ENCODE measurements around the gene BAG3. TPM values are rescaled to one million over a fixed set of nuclear protein-coding genes. Genes with fewer than 3 reads are reported as not detected.

BAG3 gene
- total RNA-seq (2021) (62.7 and 75.7 TPM in 2 replicates), Bru-seq, nascent RNA (percentile 84 among the genes with signal in this experiment), BruChase-seq, experiment 1, labeled RNA remaining after a 2-hour chase (percentile 82 among the genes with signal in this experiment), BruChase-seq, experiment 2, labeled RNA remaining after a 6-hour chase (percentile 75 among the genes with signal in this experiment)
- long read RNA-seq, transcript BAG3-201 (4 exons, 2,571 nt): major isoform, 84 of 158 reads
- long read RNA-seq, partial matches to known transcripts: 49 of 158 reads
- long read RNA-seq, other reads (novel, unspliced or antisense): 25 of 158 reads

- Histone ChIP-seq H3K4me2 (peak within 1 kb of the TSS; percentile 95), H3K9me2 (ENCODE audit: insufficient read depth) (no peaks in the 10 kb centered on the region), H2AFZ (peak within 1 kb of the TSS; percentile 80), H3K27ac (peak within 1 kb of the TSS; percentile 75), H3K36me3 (ENCODE audit: low read depth) (no peaks in the 10 kb centered on the region), H3K27me3 (ENCODE audit: insufficient read depth, low read depth) (no peaks in the 10 kb centered on the region), H3K9me3 (ENCODE audit: insufficient read depth, low read depth) (no peaks in the 10 kb centered on the region), H3K79me2 (ENCODE audit: low read depth) (peaks cover 45% of the 10 kb centered on the region), H3K4me3 (peak within 1 kb of the TSS; percentile 87), H4K20me1 (ENCODE audit: insufficient read depth) (peaks cover 7% of the 10 kb centered on the region; the same call in 1 of the 2 replicates), H3F3A (ENCODE audit: insufficient read depth, low read depth) (peaks cover 11% of the 10 kb centered on the region), H3K4me1 (replicated peaks; ENCODE audit: insufficient read depth) (peaks cover 32% of the 10 kb centered on the region)
- ChIA-PET POLR2A (ENCODE audit: unreplicated experiment) (interaction anchor here (0.5 to 1.0 kb wide), 6 partner anchors 13 to 327 kb away, joined by 3 to 10 read pairs (median 6); no protein-coding TSS in a partner anchor), CTCF (interaction anchor here (0.5 to 0.6 kb wide), 3 partner anchors 24 to 61 kb away, joined by 3 to 5 read pairs (median 3); partner anchors contain the start of gene TIAL1)
- no peak for TF ChIP-seq EZH2 (IDR thresholded peaks at IDR 0.05; ENCODE audit: low read depth)
- TF ChIP-seq CTCF (conservative IDR thresholded peaks at IDR 0.05): no peak
- BruUV-seq (replicated peaks): TSS peak; percentile 77
- intact Hi-C loops (cut with micrococcal nuclease; ENCODE audit: unreplicated experiment): loop anchor here (10.0 kb wide), 1 partner anchor 446 kb away; the partner anchor contains the start of gene GRK5
- peak; percentile 73 to 78 for DNase-seq
Observed at GRCh38 chr10:119650692-119651513, at the start of gene BAG3. Gene BAG3, plus strand, starts transcription at chr10:119651380. Its CDS starts 296 bp downstream, at chr10:119651676.

- DNase-seq: peak in 1 of 2 experiments; percentile 16
- H3F3A ChIP-seq (ENCODE audit: insufficient read depth, low read depth): no peaks in the 10 kb centered on the region
- no peak overlapping the region for H3K27ac ChIP-seq
- peak; percentile 40; the same call in 1 of the 2 replicates for TF ChIP-seq CTCF (conservative IDR thresholded peaks at IDR 0.05)
- no peak for TF ChIP-seq EZH2 (IDR thresholded peaks at IDR 0.05; ENCODE audit: low read depth)
- ChIA-PET POLR2A (ENCODE audit: unreplicated experiment) (no interaction called here), CTCF (interaction anchor here (0.6 to 0.7 kb wide), 5 partner anchors 9 to 692 kb away, joined by 3 to 11 read pairs (median 3); no protein-coding TSS in a partner anchor)
- H3K9me2 ChIP-seq (ENCODE audit: insufficient read depth): no peaks in the 10 kb centered on the region
- intact Hi-C loops (cut with micrococcal nuclease; ENCODE audit: unreplicated experiment): no loop called here
- H2AFZ ChIP-seq: no peak overlapping the region
- no peaks in the 10 kb centered on the region for H3K36me3 ChIP-seq (ENCODE audit: low read depth)
- H3K4me2 ChIP-seq: no peak overlapping the region
- H3K4me3 ChIP-seq: no peak overlapping the region
- no peaks in the 10 kb centered on the region for H4K20me1 ChIP-seq (ENCODE audit: insufficient read depth)
- H3K4me1 ChIP-seq (replicated peaks; ENCODE audit: insufficient read depth): no peaks in the 10 kb centered on the region; the same call in 1 of the 2 replicates
- no peaks in the 10 kb centered on the region for H3K27me3 ChIP-seq (ENCODE audit: insufficient read depth, low read depth)
- no peaks in the 10 kb centered on the region for H3K79me2 ChIP-seq (ENCODE audit: low read depth)
- H3K9me3 ChIP-seq (ENCODE audit: insufficient read depth, low read depth): no peaks in the 10 kb centered on the region
- no TSS peak for BruUV-seq (replicated peaks)
Observed at GRCh38 chr10:119602241-119603095, 48.7 kb upstream of the BAG3 start.

GRCh38 chr10:119604468-119604867 is 46.7 kb upstream of the BAG3 start:
- no TSS peak for BruUV-seq (replicated peaks)
- intact Hi-C loops (cut with micrococcal nuclease; ENCODE audit: unreplicated experiment): no loop called here

More at GRCh38 chr10:119604468-119604867, 46.7 kb upstream of the BAG3 start:
- Histone ChIP-seq H2AFZ (no peak overlapping the region), H3K79me2 (ENCODE audit: low read depth) (no peaks in the 10 kb centered on the region), H3K4me1 (replicated peaks; ENCODE audit: insufficient read depth) (no peaks in the 10 kb centered on the region), H4K20me1 (ENCODE audit: insufficient read depth) (no peaks in the 10 kb centered on the region), H3F3A (ENCODE audit: insufficient read depth, low read depth) (no peaks in the 10 kb centered on the region), H3K4me2 (no peak overlapping the region), H3K27me3 (ENCODE audit: insufficient read depth, low read depth) (no peaks in the 10 kb centered on the region), H3K4me3 (no peak overlapping the region), H3K36me3 (ENCODE audit: low read depth) (no peaks in the 10 kb centered on the region), H3K9me3 (ENCODE audit: insufficient read depth, low read depth) (no peaks in the 10 kb centered on the region), H3K27ac (no peak overlapping the region), H3K9me2 (ENCODE audit: insufficient read depth) (no peaks in the 10 kb centered on the region)
- CTCF ChIA-PET: no interaction called here
- no peak for DNase-seq
- TF ChIP-seq EZH2 (IDR thresholded peaks at IDR 0.05; ENCODE audit: low read depth): no peak
- no peak for TF ChIP-seq CTCF (conservative IDR thresholded peaks at IDR 0.05)
- POLR2A ChIA-PET (ENCODE audit: unreplicated experiment): no interaction called here
